ENCODE measurements around the gene PLA2G4A. TPM values are rescaled to one million over a fixed set of nuclear protein-coding genes. Genes with fewer than 3 reads are reported as not detected.

Gene PLA2G4A
- polyA plus RNA-seq, 1 donor (not counting 4 experiments of a cell fraction or from before 2014, with no cell fraction given) = 29.2 TPM

DNA sequence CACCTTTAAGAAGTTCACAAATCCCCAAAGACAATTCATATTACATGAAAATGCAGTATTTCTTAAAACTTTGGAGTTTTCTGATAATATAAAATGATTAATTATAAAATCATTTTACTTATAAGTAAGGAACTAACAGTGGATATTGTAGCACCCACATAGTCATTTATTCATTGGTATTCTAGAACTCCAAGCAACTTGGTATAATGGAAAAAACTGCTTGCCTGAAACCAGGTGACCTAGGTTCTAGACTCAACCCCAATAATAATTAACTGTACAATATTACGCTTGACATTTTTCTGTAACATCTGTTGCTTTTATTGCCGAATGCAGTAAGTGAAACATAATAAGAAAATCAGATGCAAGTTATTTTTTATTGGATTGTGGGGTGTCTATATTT lies 2.4 kb downstream of the PLA2G4A start:
- Histone ChIP-seq H3K4me1 (ENCODE audit: control insufficient read depth, extremely low read depth, insufficient read depth, low read length) (no peaks in the 10 kb centered on the region), H3K9ac (ENCODE audit: control insufficient read depth, extremely low read depth, insufficient read depth, low read length) (no peak overlapping the region), H3K9me3 (ENCODE audit: control insufficient read depth, low read depth, low read length) (no peaks in the 10 kb centered on the region), H3K27ac (ENCODE audit: control insufficient read depth, insufficient read depth, low read length) (no peak overlapping the region), H4K20me1 (ENCODE audit: control insufficient read depth, extremely low read depth, insufficient read depth, low read length) (no peaks in the 10 kb centered on the region), H3K27me3 (ENCODE audit: control insufficient read depth, extremely low read depth, insufficient read depth, low read length) (no peaks in the 10 kb centered on the region), H3K79me2 (ENCODE audit: control insufficient read depth, insufficient read depth, low read length) (no peaks in the 10 kb centered on the region), H3K9me1 (ENCODE audit: control insufficient read depth, extremely low read depth, insufficient read depth, low read length) (no peaks in the 10 kb centered on the region), H3K4me2 (ENCODE audit: control insufficient read depth, extremely low read depth, insufficient read depth, low read depth, low read length) (no peak overlapping the region), H3K36me3 (ENCODE audit: control insufficient read depth in 2 of 2, extremely low read depth in 1 of 2, insufficient read depth in 2 of 2, low read length in 2 of 2) (no peaks in the 10 kb centered on the region), H3K4me3 (ENCODE audit: control insufficient read depth in 2 of 3, extremely low read depth in 1 of 3, insufficient read depth in 2 of 3, low read depth in 1 of 3, low read length in 3 of 3) (no peak overlapping the region), H2AFZ (ENCODE audit: control insufficient read depth, low read length) (no peak overlapping the region)
- FAIRE-seq (no peak), DNase-seq (ENCODE audit: low read depth, low spot score) (no peak)
- dilution Hi-C loops (cut with MboI; ENCODE audit: extremely low pct_ligation_motif_present, low sequenced_read_pairs) = no loop called here
- no peak for TF ChIP-seq EZH2 (IDR thresholded peaks at IDR 0.05; ENCODE audit: low read length)
- TF ChIP-seq, protein P1, sequence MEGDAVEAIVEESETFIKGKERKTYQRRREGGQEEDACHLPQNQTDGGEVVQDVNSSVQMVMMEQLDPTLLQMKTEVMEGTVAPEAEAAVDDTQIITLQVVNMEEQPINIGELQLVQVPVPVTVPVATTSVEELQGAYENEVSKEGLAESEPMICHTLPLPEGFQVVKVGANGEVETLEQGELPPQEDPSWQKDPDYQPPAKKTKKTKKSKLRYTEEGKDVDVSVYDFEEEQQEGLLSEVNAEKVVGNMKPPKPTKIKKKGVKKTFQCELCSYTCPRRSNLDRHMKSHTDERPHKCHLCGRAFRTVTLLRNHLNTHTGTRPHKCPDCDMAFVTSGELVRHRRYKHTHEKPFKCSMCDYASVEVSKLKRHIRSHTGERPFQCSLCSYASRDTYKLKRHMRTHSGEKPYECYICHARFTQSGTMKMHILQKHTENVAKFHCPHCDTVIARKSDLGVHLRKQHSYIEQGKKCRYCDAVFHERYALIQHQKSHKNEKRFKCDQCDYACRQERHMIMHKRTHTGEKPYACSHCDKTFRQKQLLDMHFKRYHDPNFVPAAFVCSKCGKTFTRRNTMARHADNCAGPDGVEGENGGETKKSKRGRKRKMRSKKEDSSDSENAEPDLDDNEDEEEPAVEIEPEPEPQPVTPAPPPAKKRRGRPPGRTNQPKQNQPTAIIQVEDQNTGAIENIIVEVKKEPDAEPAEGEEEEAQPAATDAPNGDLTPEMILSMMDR (optimal IDR thresholded peaks at IDR 0.05 in 1 of 3, IDR thresholded peaks at IDR 0.05 in 1 of 3, conservative IDR thresholded peaks at IDR 0.05 in 1 of 3; ENCODE audit: extremely low read depth in 1 of 3, insufficient read depth in 2 of 3, low read length in 3 of 3) = no peak

DNA sequence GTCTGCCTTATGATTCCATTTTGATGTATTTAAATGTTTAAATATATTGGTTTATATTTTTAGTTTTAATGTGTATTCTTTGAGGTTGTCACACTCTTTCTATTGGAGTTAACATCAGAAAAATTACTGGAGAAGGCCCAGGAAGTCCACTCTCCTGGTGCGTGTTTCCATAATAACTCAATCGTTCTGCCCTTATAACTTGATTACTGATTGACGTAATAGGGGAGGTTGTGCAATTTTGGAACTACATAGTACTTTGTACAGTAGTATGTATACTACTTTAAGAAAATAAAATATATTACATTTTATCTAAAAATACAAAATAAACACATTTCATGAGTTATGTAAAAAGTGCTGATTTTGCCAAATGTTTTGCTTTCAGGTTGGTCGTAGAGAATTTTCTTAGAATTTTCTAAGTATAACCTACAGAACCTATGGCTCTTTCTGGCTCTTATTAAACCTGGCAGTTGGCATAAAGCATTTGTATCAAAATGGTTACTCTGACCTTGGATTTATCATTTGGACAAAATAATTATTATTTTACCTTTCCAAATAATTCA lies 5.7 kb downstream of the PLA2G4A start:
- Histone ChIP-seq H3K4me3 (ENCODE audit: control insufficient read depth in 2 of 3, extremely low read depth in 1 of 3, insufficient read depth in 2 of 3, low read depth in 1 of 3, low read length in 3 of 3) (no peak overlapping the region), H3K4me1 (ENCODE audit: control insufficient read depth, extremely low read depth, insufficient read depth, low read length) (no peaks in the 10 kb centered on the region), H3K36me3 (ENCODE audit: control insufficient read depth in 2 of 2, extremely low read depth in 1 of 2, insufficient read depth in 2 of 2, low read length in 2 of 2) (no peaks in the 10 kb centered on the region), H3K79me2 (ENCODE audit: control insufficient read depth, insufficient read depth, low read length) (no peaks in the 10 kb centered on the region), H3K9ac (ENCODE audit: control insufficient read depth, extremely low read depth, insufficient read depth, low read length) (no peak overlapping the region), H3K9me3 (ENCODE audit: control insufficient read depth, low read depth, low read length) (no peaks in the 10 kb centered on the region), H3K4me2 (ENCODE audit: control insufficient read depth, extremely low read depth, insufficient read depth, low read depth, low read length) (no peak overlapping the region), H4K20me1 (ENCODE audit: control insufficient read depth, extremely low read depth, insufficient read depth, low read length) (no peaks in the 10 kb centered on the region), H3K27ac (ENCODE audit: control insufficient read depth, insufficient read depth, low read length) (no peak overlapping the region), H3K27me3 (ENCODE audit: control insufficient read depth, extremely low read depth, insufficient read depth, low read length) (no peaks in the 10 kb centered on the region), H3K9me1 (ENCODE audit: control insufficient read depth, extremely low read depth, insufficient read depth, low read length) (no peaks in the 10 kb centered on the region), H2AFZ (ENCODE audit: control insufficient read depth, low read length) (no peak overlapping the region)
- TF ChIP-seq, protein P1 (optimal IDR thresholded peaks at IDR 0.05 in 1 of 3, IDR thresholded peaks at IDR 0.05 in 1 of 3, conservative IDR thresholded peaks at IDR 0.05 in 1 of 3; ENCODE audit: extremely low read depth in 1 of 3, insufficient read depth in 2 of 3, low read length in 3 of 3) = no peak
- no peak for TF ChIP-seq EZH2 (IDR thresholded peaks at IDR 0.05; ENCODE audit: low read length)
- dilution Hi-C loops (cut with MboI; ENCODE audit: extremely low pct_ligation_motif_present, low sequenced_read_pairs) = no loop called here
- FAIRE-seq = no peak
- no peak for DNase-seq (ENCODE audit: low read depth, low spot score)

Data from keratinocyte (primary cell).